Common myeloid progenitor, CD34-positive (primary cell): ENCODE measurements around the gene MTERF2.
"Not testable (repeated sequence)": the region's sequence is repeated elsewhere in the genome, so short reads cannot be mapped to it uniquely, and the experiment has no call there.

ENCODE experiments used
- CTCF ChIA-PET: fragments of 350-600 bp; sonication (Branson Sonifier 250); formaldehyde crosslinking; loops from one replicate; lab custom pipeline; 2021; ENCODE audit warnings: antibody characterized with exemption; lab: Charles Lee
- POLR2A ChIA-PET: fragments of 350-600 bp; sonication (Branson Sonifier 250); formaldehyde crosslinking; loops from one replicate; lab custom pipeline; 2021; ENCODE audit warnings: antibody characterized with exemption; lab: Charles Lee
- DNase-seq, 3 donors: peaks; one replicate each; pipeline versions ENCODE4 v3.0.0 to v3.0.0-alpha.2; 2013
- H3K27ac ChIP-seq, 2 experiments: 1 replicate in 1 of 2; 2 replicates in 1 of 2; pipeline ENCODE4 v1.7.0; 2013; ENCODE audit warnings: inconsistent platforms in 2 of 2, low read length in 2 of 2, mild to moderate bottlenecking in 2 of 2, low read depth in 1 of 2, moderate library complexity in 1 of 2; ENCODE audit not compliant: severe bottlenecking in 2 of 2, insufficient read depth in 1 of 2, poor library complexity in 1 of 2
- H3K27me3 ChIP-seq, 5 experiments: replicated peaks in 2 of 5; 1 replicate in 3 of 5; 2 replicates in 2 of 5; pipeline versions ENCODE4 v1.6.1 to v1.7.0; 2013; ENCODE audit warnings: low read length in 4 of 5, mild to moderate bottlenecking in 2 of 5, moderate library complexity in 2 of 5, inconsistent platforms in 1 of 5; ENCODE audit not compliant: insufficient read depth in 5 of 5, control insufficient read depth in 4 of 5
- H3K36me3 ChIP-seq, 4 experiments: 1 replicate in 2 of 4; 2 replicates in 2 of 4; pipeline versions ENCODE4 v1.6.1 to v1.7.0; 2013; ENCODE audit warnings: low read length in 3 of 4, control low read depth in 1 of 4, mild to moderate bottlenecking in 1 of 4; ENCODE audit not compliant: control insufficient read depth in 4 of 4, insufficient read depth in 4 of 4
- H3K4me1 ChIP-seq, 4 experiments: 1 replicate in 3 of 4; 2 replicates in 1 of 4; pipeline versions ENCODE4 v1.6.1 to v1.7.1; 2013; ENCODE audit warnings: low read length in 3 of 4, mild to moderate bottlenecking in 3 of 4, control low read depth in 1 of 4, inconsistent platforms in 1 of 4, moderate library complexity in 1 of 4; ENCODE audit not compliant: control insufficient read depth in 4 of 4, insufficient read depth in 4 of 4; ENCODE audit errors: control extremely low read depth in 1 of 4
- H3K4me3 ChIP-seq, 7 experiments: 1 replicate in 4 of 7; 2 replicates in 3 of 7; pipeline versions ENCODE4 v1.5.1 to v1.7.0; 2013; ENCODE audit warnings: mild to moderate bottlenecking in 7 of 7, low read length in 6 of 7, moderate library complexity in 6 of 7, inconsistent platforms in 2 of 7, low read depth in 2 of 7, control low read depth in 1 of 7; ENCODE audit not compliant: insufficient read depth in 4 of 7, control insufficient read depth in 1 of 7; ENCODE audit errors: extremely low read depth in 1 of 7
- H3K9me3 ChIP-seq, 5 experiments: 1 replicate in 4 of 5; 2 replicates in 1 of 5; pipeline versions ENCODE4 v1.6.1 to v1.7.1; 2013; ENCODE audit warnings: low read length in 4 of 5, mild to moderate bottlenecking in 2 of 5, inconsistent platforms in 1 of 5, low read depth in 1 of 5, moderate library complexity in 1 of 5; ENCODE audit not compliant: control insufficient read depth in 4 of 5, insufficient read depth in 2 of 5; ENCODE audit errors: control extremely low read depth in 1 of 5
- WGBS: methylation state at CpG from one replicate; pipeline ENCODE4 v1.1.5; 2013; ENCODE audit not compliant: insufficient coverage; 5-methylcytosine and 5-hydroxymethylcytosine counted together

The MTERF2 gene

DNA sequence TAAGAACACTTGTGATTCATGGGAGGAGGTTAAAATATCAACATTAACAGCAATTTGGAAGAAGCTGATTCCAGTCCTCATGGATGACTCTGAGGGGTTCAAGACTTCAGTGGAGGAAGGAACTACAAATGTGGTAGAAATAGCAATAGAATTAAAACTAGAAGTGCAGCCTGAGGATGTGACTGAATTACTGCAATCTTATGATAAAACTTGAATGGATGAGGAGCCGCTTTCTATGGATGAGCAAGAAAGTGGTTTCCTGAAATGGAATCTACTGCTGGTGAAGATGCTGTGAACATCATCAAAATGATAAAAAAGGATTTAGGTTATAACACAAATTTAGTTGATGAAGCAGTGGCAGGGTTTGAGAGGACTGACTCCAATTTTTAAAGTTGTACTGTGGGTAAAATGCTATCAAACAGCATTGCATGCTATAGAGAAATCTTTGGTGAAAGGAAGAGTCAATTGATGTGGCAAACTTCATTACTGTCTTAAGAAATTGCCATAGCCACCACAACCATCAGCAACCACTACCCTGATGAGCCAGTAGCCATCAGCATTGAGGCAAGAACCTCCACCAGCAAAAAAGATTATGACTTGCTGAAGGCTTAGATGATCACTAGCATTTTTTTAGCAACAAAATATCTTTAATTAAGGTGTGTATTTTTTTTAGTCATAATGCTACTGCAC, 25.9 kb upstream of the MTERF2 start:
- POLR2A ChIA-PET = no interaction called here
- CTCF ChIA-PET = no interaction called here
- WGBS = 100% methylated on average over 1 of the region's 1 CpG

DNA sequence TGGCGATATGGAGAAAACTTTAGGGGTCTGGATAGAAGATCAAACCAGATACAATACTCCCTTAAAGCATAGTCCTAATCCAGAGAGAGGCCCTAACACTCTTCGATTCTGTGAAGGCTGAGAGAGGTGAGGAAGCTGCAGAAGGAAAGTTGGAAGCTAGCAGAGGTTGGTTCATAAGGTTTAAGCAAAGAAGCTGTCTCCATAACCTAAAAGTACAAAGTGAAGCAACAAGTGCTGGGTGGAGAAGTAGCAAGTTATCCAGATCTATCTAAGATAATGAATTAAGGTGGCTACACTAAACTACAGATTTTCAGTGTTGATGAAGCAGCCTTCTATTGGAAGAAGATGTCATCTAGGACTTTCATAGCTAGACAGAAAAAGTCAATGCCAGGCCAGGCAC, 24.6 kb upstream of the MTERF2 start:
- H3K9me3 ChIP-seq = peaks cover 0 to 1% (median 0%) of the 10 kb centered on the region in 5 experiments
- CTCF ChIA-PET = interaction anchor here (1.2 kb wide), 1 partner anchor 34 kb away, joined by 3 read pairs; no protein-coding TSS in a partner anchor
- no peaks in the 10 kb centered on the region for H3K4me1 ChIP-seq
- no peaks in the 10 kb centered on the region for H3K27me3 ChIP-seq
- no peak overlapping the region for H3K4me3 ChIP-seq
- H3K36me3 ChIP-seq = peaks cover 0 to 4% (median 0%) of the 10 kb centered on the region in 4 experiments
- DNase-seq = no peak
- POLR2A ChIA-PET = no interaction called here
- H3K27ac ChIP-seq = no peak overlapping the region
- 100% methylated on average over 1 of the region's 2 CpGs for WGBS

More for the DNA sequence above, 25.9 kb upstream of the MTERF2 start:
- no peaks in the 10 kb centered on the region for H3K27me3 ChIP-seq
- no peak overlapping the region for H3K4me3 ChIP-seq
- DNase-seq = no peak
- H3K27ac ChIP-seq = no peak overlapping the region
- H3K36me3 ChIP-seq = peaks cover 0 to 7% (median 0%) of the 10 kb centered on the region in 4 experiments
- H3K9me3 ChIP-seq = peaks cover 0 to 1% (median 0%) of the 10 kb centered on the region in 5 experiments
- no peaks in the 10 kb centered on the region for H3K4me1 ChIP-seq

DNA sequence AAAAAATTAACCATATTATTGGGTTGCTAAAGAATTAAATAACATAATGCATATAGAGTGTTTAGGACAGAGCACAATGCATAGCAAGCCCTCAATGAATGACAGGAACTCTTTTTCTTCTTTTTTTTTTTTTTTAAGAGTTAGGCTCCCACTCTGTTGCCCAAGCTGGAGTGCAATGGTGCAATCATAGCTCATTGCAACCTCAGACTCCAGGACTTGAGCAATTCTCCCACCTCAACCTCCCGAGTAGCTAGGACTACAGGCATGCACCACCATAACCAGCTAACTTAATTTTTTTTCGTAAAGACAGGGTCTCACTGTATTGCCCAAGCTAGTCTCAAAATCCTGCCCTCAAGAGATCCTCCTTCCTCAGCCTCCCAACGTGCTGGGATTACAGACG, 20.5 kb upstream of the MTERF2 start:
- POLR2A ChIA-PET = interaction anchor here (0.6 kb wide), 1 partner anchor 9 kb away, joined by 4 read pairs; no protein-coding TSS in a partner anchor
- WGBS = 95% methylated on average over 2 of the region's 4 CpGs

DNA sequence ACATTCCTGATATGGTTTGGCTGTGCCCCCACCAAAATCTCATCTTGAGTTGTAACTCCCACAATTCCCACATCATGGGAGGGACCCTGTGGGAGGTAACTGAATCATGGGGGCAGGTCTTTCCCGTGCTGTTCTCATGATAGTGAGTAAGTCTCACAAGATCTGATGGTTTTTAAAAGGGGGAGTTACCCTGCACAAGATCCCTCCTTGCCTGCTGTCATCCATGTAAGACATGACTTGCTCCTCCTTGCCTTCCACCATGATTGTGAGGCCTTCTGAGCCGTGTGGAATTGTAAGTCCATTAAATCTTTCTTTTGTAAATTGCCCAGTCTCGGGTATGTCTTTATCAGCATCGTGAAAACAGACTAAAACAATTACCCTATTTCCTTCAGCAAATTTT, 15.7 kb upstream of the MTERF2 start:
- POLR2A ChIA-PET, H3K9me3 ChIP-seq, H3K4me3 ChIP-seq, H3K27me3 ChIP-seq, H3K4me1 ChIP-seq, H3K36me3 ChIP-seq, DNase-seq, H3K27ac ChIP-seq: not testable (repeated sequence)
- CTCF ChIA-PET = interaction anchor here (0.9 kb wide), 1 partner anchor 11 kb away, joined by 3 read pairs; no protein-coding TSS in a partner anchor
- WGBS = no CpG with 5 or more reads among the region's 4 CpGs

More for the DNA sequence above, 20.5 kb upstream of the MTERF2 start:
- Histone ChIP-seq H3K4me3 (no peak overlapping the region), H3K27ac (no peak overlapping the region), H3K27me3 (no peaks in the 10 kb centered on the region), H3K9me3 (peaks cover 0 to 2% (median 0%) of the 10 kb centered on the region in 5 experiments), H3K4me1 (no peaks in the 10 kb centered on the region), H3K36me3 (peaks cover 0 to 2% (median 0%) of the 10 kb centered on the region in 4 experiments)
- CTCF ChIA-PET = no interaction called here
- no peak for DNase-seq

DNA sequence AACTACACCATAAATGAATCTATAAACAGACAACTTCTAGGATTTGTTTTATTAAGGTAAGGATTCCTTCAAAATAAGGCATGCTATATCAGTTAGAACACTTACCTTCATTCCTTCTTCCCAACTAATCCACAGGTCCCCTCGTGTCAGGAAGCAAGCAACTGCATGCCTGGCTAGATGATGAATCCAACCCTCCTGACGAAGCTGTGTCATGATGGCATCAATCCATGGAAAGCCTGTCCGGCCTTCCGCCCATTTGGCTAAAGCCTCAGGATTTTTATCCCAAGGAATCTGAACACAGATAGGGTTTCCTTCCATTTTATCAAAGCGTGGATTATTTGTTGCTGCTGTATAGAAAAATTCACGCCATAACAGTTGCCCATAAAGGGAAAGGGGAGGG, 12.5 kb upstream of the MTERF2 start:
- 100% methylated on average over 3 of the region's 6 CpGs for WGBS
- H3K27me3 ChIP-seq = no peaks in the 10 kb centered on the region
- POLR2A ChIA-PET = no interaction called here
- H3K4me1 ChIP-seq = no peaks in the 10 kb centered on the region
- CTCF ChIA-PET = interaction anchor here (0.7 kb wide), 1 partner anchor 1683 kb away, joined by 3 read pairs; no protein-coding TSS in a partner anchor
- H3K9me3 ChIP-seq = peaks cover 0 to 2% (median 0%) of the 10 kb centered on the region in 5 experiments
- DNase-seq = no peak
- H3K36me3 ChIP-seq = peaks cover 3 to 19% (median 8%) of the 10 kb centered on the region in 4 experiments
- no peak overlapping the region for H3K27ac ChIP-seq
- H3K4me3 ChIP-seq = no peak overlapping the region

DNA sequence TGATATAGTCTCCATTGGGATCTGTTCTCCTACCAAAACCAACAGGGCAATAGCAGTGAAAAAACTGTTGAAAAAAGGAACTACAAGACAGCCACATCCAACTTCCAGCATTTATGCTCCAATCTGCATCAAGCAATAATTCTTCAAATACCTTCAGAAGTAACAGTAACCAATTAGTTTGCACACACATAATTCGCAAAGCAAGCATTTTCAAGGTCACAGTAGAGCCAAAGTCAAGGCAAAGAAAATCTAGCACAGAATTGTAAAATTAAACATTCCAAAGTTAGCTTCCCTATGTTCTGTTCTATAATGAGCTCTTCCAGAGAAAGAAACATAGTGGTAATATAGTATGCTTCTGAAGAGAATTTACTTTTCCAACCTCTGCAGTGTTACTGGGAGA, 11.0 kb upstream of the MTERF2 start:
- no peak for DNase-seq
- CTCF ChIA-PET = interaction anchor here (1.0 kb wide), 1 partner anchor 10 kb away, joined by 3 read pairs; no protein-coding TSS in a partner anchor
- Histone ChIP-seq H3K36me3 (peaks cover 3 to 19% (median 8%) of the 10 kb centered on the region in 4 experiments), H3K27ac (no peak overlapping the region), H3K9me3 (peaks cover 0 to 2% (median 0%) of the 10 kb centered on the region in 5 experiments), H3K4me3 (no peak overlapping the region), H3K27me3 (no peaks in the 10 kb centered on the region), H3K4me1 (no peaks in the 10 kb centered on the region)
- POLR2A ChIA-PET = no interaction called here
- 100% methylated on average over 1 of the region's 1 CpG for WGBS

DNA sequence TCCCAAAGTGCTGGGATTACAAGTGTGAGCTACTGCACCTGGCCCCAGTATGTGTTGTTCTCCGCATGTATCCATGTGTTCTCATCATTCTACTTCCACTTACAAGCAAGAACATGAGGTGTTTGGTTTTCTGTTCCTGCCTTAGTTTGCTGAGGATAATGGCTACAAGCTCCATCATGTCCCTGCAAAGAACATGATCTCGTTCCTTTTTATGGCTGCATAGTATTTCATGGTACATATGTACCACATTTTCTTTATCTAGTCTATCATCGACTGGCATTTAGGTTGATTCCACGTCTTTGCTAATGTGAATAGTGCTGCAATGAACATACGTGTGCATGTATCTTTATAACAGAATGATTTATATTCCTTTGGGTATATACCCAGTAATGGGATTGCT, 9.2 kb upstream of the MTERF2 start:
- H3K27me3 ChIP-seq, H3K27ac ChIP-seq, CTCF ChIA-PET, H3K9me3 ChIP-seq, DNase-seq, POLR2A ChIA-PET, H3K4me3 ChIP-seq, H3K4me1 ChIP-seq: not testable (repeated sequence)
- 100% methylated on average over 1 of the region's 5 CpGs for WGBS
- H3K36me3 ChIP-seq = peaks cover 3 to 19% (median 6%) of the 10 kb centered on the region in 4 experiments
